Measurements from ENCODE around the gene NCOA7. TPM values are rescaled to one million over a fixed set of nuclear protein-coding genes. Genes with fewer than 3 reads are reported as not detected.

The NCOA7 gene
- total and polyA plus RNA-seq, 12 donors = 4.2 to 21.3 (median 10.3) TPM

DNA sequence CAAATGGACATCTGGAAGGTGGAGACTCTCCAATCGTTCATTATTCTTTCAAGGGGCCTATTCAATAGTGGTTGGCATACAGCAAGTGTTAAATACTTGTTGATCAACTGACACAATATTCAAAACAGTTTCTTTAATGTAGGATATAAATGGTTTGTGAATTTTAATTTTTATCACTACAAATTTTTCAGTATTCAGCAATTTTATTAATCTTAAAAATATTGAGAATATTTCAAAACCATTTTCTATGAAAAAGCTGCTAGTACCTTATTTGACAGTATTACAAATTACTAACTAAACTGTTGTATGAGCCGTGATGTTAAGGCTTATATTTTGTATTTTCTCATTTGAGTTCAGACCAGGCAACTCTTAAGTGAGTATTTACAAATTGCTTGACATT is 32.4 kb downstream of the NCOA7 start:
- no peak for DNase-seq
- Histone ChIP-seq H3K9me3 (no peaks in the 10 kb centered on the region), H3K4me1 (peaks cover 6 to 49% (median 25%) of the 10 kb centered on the region in 9 donors), H3K27ac (peak overlapping the region in 1 of 10 donors; percentile 9), H3K4me3 (no peak overlapping the region), H3K36me3 (peaks cover 0 to 11% (median 0%) of the 10 kb centered on the region in 9 donors), H3K27me3 (no peaks in the 10 kb centered on the region)
- ATAC-seq = no peak
- TF ChIP-seq, protein P1, sequence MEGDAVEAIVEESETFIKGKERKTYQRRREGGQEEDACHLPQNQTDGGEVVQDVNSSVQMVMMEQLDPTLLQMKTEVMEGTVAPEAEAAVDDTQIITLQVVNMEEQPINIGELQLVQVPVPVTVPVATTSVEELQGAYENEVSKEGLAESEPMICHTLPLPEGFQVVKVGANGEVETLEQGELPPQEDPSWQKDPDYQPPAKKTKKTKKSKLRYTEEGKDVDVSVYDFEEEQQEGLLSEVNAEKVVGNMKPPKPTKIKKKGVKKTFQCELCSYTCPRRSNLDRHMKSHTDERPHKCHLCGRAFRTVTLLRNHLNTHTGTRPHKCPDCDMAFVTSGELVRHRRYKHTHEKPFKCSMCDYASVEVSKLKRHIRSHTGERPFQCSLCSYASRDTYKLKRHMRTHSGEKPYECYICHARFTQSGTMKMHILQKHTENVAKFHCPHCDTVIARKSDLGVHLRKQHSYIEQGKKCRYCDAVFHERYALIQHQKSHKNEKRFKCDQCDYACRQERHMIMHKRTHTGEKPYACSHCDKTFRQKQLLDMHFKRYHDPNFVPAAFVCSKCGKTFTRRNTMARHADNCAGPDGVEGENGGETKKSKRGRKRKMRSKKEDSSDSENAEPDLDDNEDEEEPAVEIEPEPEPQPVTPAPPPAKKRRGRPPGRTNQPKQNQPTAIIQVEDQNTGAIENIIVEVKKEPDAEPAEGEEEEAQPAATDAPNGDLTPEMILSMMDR (IDR thresholded peaks at IDR 0.05) = no peak
- 86 to 89% methylated on average over 2 of the region's 2 CpGs for WGBS, 2 donors
- intact Hi-C loops (cut with DNase I) = no loop called here

DNA sequence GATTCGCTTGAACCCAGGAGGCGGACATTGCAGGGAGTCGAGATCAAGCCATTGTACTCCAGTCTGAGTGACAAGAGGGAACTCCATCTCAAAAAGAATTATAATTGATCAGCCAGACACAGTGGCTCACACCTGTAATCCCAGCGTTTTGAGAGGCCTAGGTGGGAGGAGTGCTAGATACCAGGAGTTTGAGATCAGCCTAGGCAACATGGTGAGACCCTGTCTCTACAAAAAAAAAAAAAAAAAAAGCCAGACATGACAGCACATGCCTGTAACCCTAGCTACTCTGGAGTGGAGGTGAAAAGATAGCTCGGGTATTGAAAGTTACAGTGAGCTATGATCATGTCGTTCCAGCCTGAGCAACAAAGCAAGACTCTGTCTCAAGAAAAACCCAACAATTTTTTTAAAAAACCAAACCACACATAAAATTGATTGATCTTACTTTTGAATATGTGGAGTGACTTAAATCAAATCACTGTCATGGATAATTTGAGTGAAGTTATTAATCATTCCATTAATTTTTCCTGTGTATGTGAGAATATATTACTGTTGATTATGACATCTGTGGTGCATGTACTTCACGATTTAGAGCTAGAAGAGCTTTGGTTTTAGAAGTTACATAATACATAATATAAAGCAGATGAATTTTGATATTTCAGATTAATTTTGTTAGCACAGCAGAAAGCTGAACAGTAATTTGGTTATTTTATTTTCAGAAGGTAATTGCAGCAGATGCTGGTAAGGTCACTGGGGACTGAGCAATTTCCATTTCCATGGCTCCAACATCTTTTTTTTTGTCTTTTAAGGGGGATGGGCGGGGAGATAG is 34.4 kb downstream of the NCOA7 start:
- DNase-seq (no peak), ATAC-seq (no peak)
- intact Hi-C loops (cut with DNase I) = no loop called here

DNA sequence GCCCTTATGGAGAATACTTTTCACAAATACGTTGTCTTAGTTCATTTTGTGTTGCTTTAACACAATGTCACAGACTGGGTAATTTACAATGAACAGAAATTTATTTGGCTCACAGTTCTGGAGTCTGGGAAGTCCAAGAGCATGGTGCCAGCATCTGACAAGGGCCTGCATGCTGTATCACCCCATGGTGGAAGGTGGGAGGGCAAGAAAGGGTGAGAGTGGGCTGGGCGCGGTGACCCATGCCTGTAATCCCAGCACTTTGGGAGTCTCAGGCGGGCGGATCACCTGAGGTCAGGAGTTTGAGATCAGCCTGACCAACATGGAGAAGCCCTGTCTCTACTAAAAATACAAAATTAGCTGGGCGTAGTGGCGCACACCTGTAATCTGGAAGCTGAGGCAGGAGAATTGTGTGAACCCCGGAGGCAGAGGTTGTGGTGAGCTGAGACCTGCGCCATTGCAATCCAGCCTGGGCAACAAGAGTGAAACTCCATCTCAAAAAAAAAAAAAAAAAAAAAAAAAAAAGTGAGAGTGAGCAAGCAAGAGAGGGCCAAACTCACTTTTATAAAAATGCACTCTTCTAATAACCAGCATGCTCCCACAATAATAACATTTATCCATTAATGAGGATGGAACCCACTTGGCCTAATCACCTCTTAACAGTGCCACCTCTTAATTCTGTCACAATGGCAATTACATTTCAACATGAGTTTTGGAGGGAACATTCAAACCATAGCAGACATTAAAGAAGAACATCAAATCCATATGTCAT is 36.1 kb downstream of the NCOA7 start:
- Histone ChIP-seq H3K4me1 (peaks cover 0 to 41% (median 12%) of the 10 kb centered on the region in 9 donors), H3K4me3 (no peak overlapping the region), H3K9me3 (no peaks in the 10 kb centered on the region), H3K27ac (peak overlapping the region in 1 of 10 donors; percentile 28), H3K27me3 (no peaks in the 10 kb centered on the region), H3K36me3 (no peaks in the 10 kb centered on the region)
- intact Hi-C loops (cut with DNase I) = no loop called here
- no peak for ATAC-seq
- DNase-seq = no peak
- TF ChIP-seq, protein P1 (IDR thresholded peaks at IDR 0.05) = no peak
- WGBS, 2 donors = 98 to 99% methylated on average over 9 of the region's 9 CpGs

More for the DNA sequence above, 34.4 kb downstream of the NCOA7 start:
- no peaks in the 10 kb centered on the region for H3K9me3 ChIP-seq
- TF ChIP-seq, protein P1 (IDR thresholded peaks at IDR 0.05) = no peak
- peaks cover 0 to 43% (median 16%) of the 10 kb centered on the region in 9 donors for H3K4me1 ChIP-seq
- no peaks in the 10 kb centered on the region for H3K27me3 ChIP-seq
- peak overlapping the region in 1 of 10 donors; percentile 9 for H3K27ac ChIP-seq
- WGBS, 2 donors = 84% methylated on average over 8 of the region's 8 CpGs
- H3K4me3 ChIP-seq = no peak overlapping the region
- peaks cover 0 to 8% (median 0%) of the 10 kb centered on the region in 9 donors for H3K36me3 ChIP-seq

DNA sequence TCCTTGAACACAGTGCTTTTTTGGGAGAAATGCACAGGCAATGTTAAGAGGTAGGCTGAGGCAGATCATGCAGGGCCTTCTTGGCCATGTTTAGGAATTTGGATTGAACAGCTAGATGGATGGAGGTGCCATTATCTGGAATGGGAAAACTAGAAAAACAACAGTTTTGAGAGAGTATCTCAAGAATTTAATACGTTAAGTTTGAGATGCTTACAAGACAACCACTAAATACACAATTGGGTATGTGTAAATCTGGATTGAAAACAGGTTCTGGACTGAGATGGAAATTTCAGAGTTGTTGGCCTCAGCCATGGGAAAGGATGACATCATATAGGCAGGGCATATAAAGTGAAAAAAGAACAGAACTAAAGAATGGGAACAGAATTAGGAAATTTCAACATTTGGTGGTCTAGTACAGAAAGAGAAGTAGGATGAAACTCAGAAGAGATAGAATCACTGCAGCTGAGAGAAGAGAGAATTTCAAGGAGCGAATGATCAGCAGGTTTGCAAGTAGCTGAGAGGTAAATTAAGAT is 37.1 kb downstream of the NCOA7 start:
- intact Hi-C loops (cut with DNase I) = no loop called here
- WGBS, 2 donors = 72 to 74% methylated on average over 2 of the region's 2 CpGs
- DNase-seq = no peak
- Histone ChIP-seq H3K9me3 (no peaks in the 10 kb centered on the region), H3K27ac (peak overlapping the region in 3 of 10 donors; percentile 28 to 51 (median 45)), H3K27me3 (no peaks in the 10 kb centered on the region), H3K4me1 (peaks cover 0 to 45% (median 11%) of the 10 kb centered on the region in 9 donors), H3K4me3 (no peak overlapping the region), H3K36me3 (no peaks in the 10 kb centered on the region)
- TF ChIP-seq, protein P1 (IDR thresholded peaks at IDR 0.05) = no peak
- peak in 4 of 8 donors; percentile 39 to 76 (median 51) for ATAC-seq
